GM12878 (cell line): Measurements from ENCODE around the gene OR52E6. TPM values are rescaled to one million over a fixed set of nuclear protein-coding genes. Genes with fewer than 3 reads are reported as not detected.

Source experiments
- ATAC-seq: fragments of 200-7000 bp; cut with Tn5 transposase; 3 replicates; pipeline ENCODE4 v1.9.1; 2020; ENCODE audit warnings: mild to moderate bottlenecking, moderate library complexity
- BruUV-seq: library from RNA; stranded (reverse); fragments of 400-500 nt; replicated peaks from 2 replicates; lab custom pipeline; 2021; lab: Mats Ljungman, UMichigan
- CTCF ChIA-PET: fragments of 300-600 bp; sonication (Branson Sonifier 250); formaldehyde crosslinking; extraction: SDS; loops from one replicate; lab custom pipeline; 2021; ENCODE audit warnings: inconsistent platforms; lab: Yijun Ruan, JAX
- POLR2A ChIA-PET: fragments of 350-600 bp; formaldehyde crosslinking; extraction: SDS; loops from one replicate; lab custom pipeline; 2021; ENCODE audit warnings: inconsistent platforms; lab: Charles Lee
- RAD21 ChIA-PET: fragments of 300-600 bp; sonication (Branson Sonifier 250); formaldehyde crosslinking; loops from one replicate; lab custom pipeline; 2023; ENCODE audit warnings: antibody characterized with exemption; ENCODE audit not compliant: unreplicated experiment; lab: Charles Lee
- SMC1A ChIA-PET: fragments of 300-600 bp; sonication (Branson Sonifier 250); formaldehyde crosslinking; loops from one replicate; lab custom pipeline; 2023; ENCODE audit not compliant: unreplicated experiment, uncharacterized antibody; lab: Charles Lee
- DNase-seq: peaks from one replicate; pipeline ENCODE4 v3.0.0-alpha.2; 2011; ENCODE audit warnings: low read depth, low spot score
- FAIRE-seq: peaks from 3 replicates; lab custom pipeline; 2011; peaks lifted over from hg19 to GRCh38; lab: Jason Lieb, UNC
- H2AFZ ChIP-seq: 2 replicates; pipeline ENCODE4 v1.6.0; 2011; ENCODE audit warnings: low read depth, low read length, control low read depth; ENCODE audit not compliant: control insufficient read depth
- H3K27ac ChIP-seq: 2 replicates; pipeline ENCODE4 v1.5.1; 2011; ENCODE audit warnings: control low read depth; ENCODE audit not compliant: control insufficient read depth, insufficient read depth
- H3K27me3 ChIP-seq, 2 experiments: replicated peaks in 1 of 2; 2 replicates each; pipeline versions ENCODE4 v1.6.0 to v1.6.1; 2011; ENCODE audit warnings: low read length in 1 of 2; ENCODE audit not compliant: control insufficient read depth in 2 of 2, insufficient read depth in 2 of 2
- H3K36me3 ChIP-seq, 2 experiments: 2 replicates each; pipeline ENCODE4 v1.5.1; 2011; ENCODE audit warnings: low read length in 1 of 2; ENCODE audit not compliant: control insufficient read depth in 2 of 2, insufficient read depth in 2 of 2
- H3K4me1 ChIP-seq: 2 replicates; pipeline ENCODE4 v1.6.1; 2011; ENCODE audit warnings: mild to moderate bottlenecking, low read length, moderate library complexity, mixed read lengths; ENCODE audit not compliant: control insufficient read depth, insufficient read depth
- H3K4me2 ChIP-seq: 2 replicates; pipeline ENCODE4 v1.6.0; 2011; ENCODE audit warnings: control low read depth; ENCODE audit not compliant: control insufficient read depth, insufficient read depth
- H3K4me3 ChIP-seq: fragments of 200-600 bp; sonication (generic); 2 replicates; pipeline ENCODE4 v1.5.1; 2016
- H3K79me2 ChIP-seq: 2 replicates; pipeline ENCODE4 v1.6.0; 2011; ENCODE audit warnings: low read length; ENCODE audit not compliant: control insufficient read depth, insufficient read depth
- H3K9ac ChIP-seq: 2 replicates; pipeline ENCODE4 v1.8.0; 2011; ENCODE audit warnings: low read length, control low read depth, mixed read lengths; ENCODE audit not compliant: control insufficient read depth, insufficient read depth
- H3K9me3 ChIP-seq: replicated peaks from 3 replicates; pipeline ENCODE4 v1.5.1; 2011; ENCODE audit warnings: mild to moderate bottlenecking, low read length; ENCODE audit not compliant: control insufficient read depth, insufficient read depth
- H4K20me1 ChIP-seq: 2 replicates; pipeline ENCODE4 v1.6.0; 2011; ENCODE audit not compliant: control insufficient read depth, insufficient read depth
- CREB1 ChIP-seq: IDR thresholded peaks from 2 replicates; pipeline ENCODE4 v1.6.1; 2012; ENCODE audit warnings: low read depth, mild to moderate bottlenecking, inconsistent platforms
- CUX1 ChIP-seq: IDR thresholded peaks from 2 replicates; pipeline ENCODE4 v1.6.1; 2012; ENCODE audit warnings: improper control_type of control experiment, low read depth, low read length; ENCODE audit not compliant: insufficient replicate concordance
- EGR1 ChIP-seq, 2 experiments: IDR thresholded peaks; 1 replicate in 1 of 2; 2 replicates in 1 of 2; pipeline ENCODE4 v1.6.1; 2011 to 2012; ENCODE audit warnings: low read depth in 2 of 2, low read length in 2 of 2, borderline replicate concordance in 1 of 2, mild to moderate bottlenecking in 1 of 2, moderate library complexity in 1 of 2
- EP300 ChIP-seq, 2 experiments: fragments of 150-350 bp in 1 of 2; IDR thresholded peaks; 2 replicates each; pipeline ENCODE4 v1.6.1; 2011 to 2012; ENCODE audit warnings: low read depth in 2 of 2, low read length in 2 of 2, borderline replicate concordance in 1 of 2, improper control_type of control experiment in 1 of 2, inconsistent platforms in 1 of 2; ENCODE audit not compliant: control insufficient read depth in 1 of 2
- ESRRA ChIP-seq: IDR thresholded peaks from 2 replicates; pipeline ENCODE4 v1.6.1; 2012; ENCODE audit warnings: mild to moderate bottlenecking, low read length, improper control_type of control experiment
- KDM1A ChIP-seq: fragments of 200-600 bp; sonication (generic); IDR thresholded peaks from 2 replicates; pipeline ENCODE4 v1.6.1; 2016; ENCODE audit warnings: borderline replicate concordance
- MYC ChIP-seq: IDR thresholded peaks from 2 replicates; pipeline ENCODE4 v1.6.1; 2011; ENCODE audit warnings: mild to moderate bottlenecking, low read length, moderate library complexity, inconsistent platforms; ENCODE audit not compliant: insufficient read depth, insufficient replicate concordance, insufficient read length, severe bottlenecking
- PAX5 ChIP-seq: IDR thresholded peaks from 2 replicates; pipeline ENCODE4 v1.6.1; 2011; ENCODE audit warnings: low read depth, low read length, borderline replicate concordance
- PAX8 ChIP-seq: fragments of 450-650 bp; IDR thresholded peaks from 2 replicates; pipeline ENCODE4 v1.6.1; 2017; ENCODE audit warnings: mild to moderate bottlenecking, moderate library complexity
- POLR2AphosphoS2 ChIP-seq: IDR thresholded peaks from 2 replicates; pipeline ENCODE4 v1.6.1; 2011; ENCODE audit warnings: low read depth, mild to moderate bottlenecking, low read length, improper control_type of control experiment, moderate library complexity
- RB1 ChIP-seq: fragments of 450-650 bp; formaldehyde crosslinking; IDR thresholded peaks from 2 replicates; pipeline ENCODE4 v1.6.1; 2017; ENCODE audit warnings: mild to moderate bottlenecking, borderline replicate concordance
- RELB ChIP-seq: fragments of 450-650 bp; IDR thresholded peaks from 2 replicates; pipeline ENCODE4 v1.6.1; 2017; ENCODE audit warnings: low read depth, mild to moderate bottlenecking, moderate library complexity
- RFX5 ChIP-seq: IDR thresholded peaks from 2 replicates; pipeline ENCODE4 v1.6.1; 2011; ENCODE audit warnings: low read depth, low read length, improper control_type of control experiment
- SIX5 ChIP-seq: IDR thresholded peaks from 2 replicates; pipeline ENCODE4 v1.6.1; 2011; ENCODE audit warnings: mild to moderate bottlenecking, low read depth, low read length, moderate library complexity; ENCODE audit not compliant: severe bottlenecking
- WGBS: methylation state at CpG from one replicate; pipeline ENCODE4 v1.1.6; 2016; ENCODE audit warnings: low lambda C conversion rate; ENCODE audit not compliant: insufficient replicate concordance, insufficient coverage; ENCODE audit errors: missing lambda C conversion rate; 5-methylcytosine and 5-hydroxymethylcytosine counted together
- in situ Hi-C: fragments of 300-500 bp; cut with MboI; formaldehyde crosslinking; loops from 9 replicates; pipeline ENCODE4 v1.14.3; 2018; ENCODE audit warnings: mixed read lengths
- intact Hi-C: fragments of 100-400 bp; cut with micrococcal nuclease; formaldehyde crosslinking; loops from one replicate; pipeline ENCODE4 v1.14.2; 2022; ENCODE audit not compliant: unreplicated experiment
- polyA plus RNA-seq, 11 experiments: library from polyadenylated mRNA; depleted of rRNA in 4 of 11; unstranded in 6 of 11; stranded (reverse) in 5 of 11; fragments of >200 nt; fragmentation: Nextera tagmentation in 4 of 11; fragmentation: Illumina TruSeq in 1 of 11; extraction: Ambion mirVana in 4 of 11; extraction: Trizol in 1 of 11; gene quantifications; 1 replicate in 1 of 11; 2 replicates in 10 of 11; pipeline versions ENCODE4 v1.2.1 to v1.2.3, GENCODE V29; 2011 to 2016; ENCODE audit warnings: inconsistent platforms in 2 of 11, missing spikeins in 2 of 11, low read depth in 1 of 11
- total RNA-seq, 4 experiments: library from RNA; depleted of rRNA in 3 of 4; stranded (reverse); fragments of >200 nt in 3 of 4; fragmentation: Illumina TruSeq in 1 of 4; extraction: Trizol in 1 of 4; gene quantifications; 2 replicates each; pipeline versions ENCODE4 v1.2.1 to v1.2.3, GENCODE V29; 2013 to 2021

OR52E6 gene
- total and polyA plus RNA-seq, 10 of the 15 experiments (the other 5 are each of a cell fraction or from before 2014, with no cell fraction given) = not detected

- no peak for TF ChIP-seq CUX1
- 0 out of 2 replicates have a peak, but pooled peaks have one; percentile 34 for TF ChIP-seq RB1
- TF ChIP-seq, all 136 proteins: peak for 14
Measured at GRCh38 chr11:5808500-5809121, 33.1 kb downstream of the OR52E6 start, which contains the start of gene OR52N2 (continued).

- Histone ChIP-seq H3K9me3 (no peaks in the 10 kb centered on the region), H3K4me2 (no peak overlapping the region), H3K79me2 (no peaks in the 10 kb centered on the region), H3K4me3 (no peak overlapping the region), H2AFZ (no peak overlapping the region), H3K9ac (no peak overlapping the region), H4K20me1 (no peaks in the 10 kb centered on the region), H3K27ac (no peak overlapping the region), H3K4me1 (no peaks in the 10 kb centered on the region), H3K27me3 (no peaks in the 10 kb centered on the region), H3K36me3 (no peaks in the 10 kb centered on the region)
- ATAC-seq = no peak
- FAIRE-seq = no peak
- CTCF ChIA-PET = interaction anchor here (0.9 to 1.6 kb wide), 8 partner anchors 10 to 336 kb away, joined by 3 to 12 read pairs (median 4); partner anchors contain the start of gene TRIM5
- RAD21 ChIA-PET = interaction anchor here (0.7 to 2.7 kb wide), 7 partner anchors 15 to 336 kb away, joined by 3 to 11 read pairs (median 3); partner anchors contain the start of genes TRIM34 and TRIM5
- in situ Hi-C loops (loop anchor here (5.0 kb wide), 1 partner anchor 335 kb away; no protein-coding TSS in a partner anchor), intact Hi-C loops (loop anchor here (5.0 kb wide), 3 partner anchors 255 to 425 kb away; partner anchors contain the start of gene OR51M1)
- SMC1A ChIA-PET = interaction anchor here (0.5 to 2.2 kb wide), 7 partner anchors 9 to 331 kb away, joined by 3 to 12 read pairs (median 4); partner anchors contain the start of gene TRIM5
- POLR2A ChIA-PET = no interaction called here
- 81% methylated on average over 10 of the region's 10 CpGs for WGBS
- BruUV-seq = no TSS peak
- DNase-seq = no peak
- TF ChIP-seq PAX8 (no peak), KDM1A (no peak), RFX5 (no peak), PAX5 (no peak), SIX5 (no peak), EGR1 (IDR thresholded peaks at IDR 0.05; ENCODE audit: borderline replicate concordance in 1 of 2, low read depth in 2 of 2, low read length in 2 of 2) (no peak), EP300 (IDR thresholded peaks at IDR 0.05; ENCODE audit: borderline replicate concordance in 1 of 2, control insufficient read depth in 1 of 2, low read depth in 2 of 2, low read length in 2 of 2) (no peak), ESRRA (no peak), CREB1 (no peak), MYC (no peak), POLR2AphosphoS2 (no peak), RELB (no peak)
Measured at GRCh38 chr11:5807580-5807979, 34.1 kb downstream of the OR52E6 start.
